Activated CD4-positive, alpha-beta T cell treated with anti-CD3 and anti-CD28 coated beads for 36 hours (primary cell): ENCODE data around the gene PID1. TPM values are rescaled to one million over a fixed set of nuclear protein-coding genes. Genes with fewer than 3 reads are reported as not detected.
"Not testable (repeated sequence)": the region's sequence is repeated elsewhere in the genome, so short reads cannot be mapped to it uniquely, and the experiment has no call there.

Source experiments
- ATAC-seq: fragments of 200-7000 bp; cut with Tn5 transposase; one replicate; pipeline ENCODE4 v1.10.0; 2021; ENCODE audit warnings: mild to moderate bottlenecking, moderate library complexity
- CTCF ChIA-PET: fragments of 350-600 bp; sonication (Branson Sonifier 250); formaldehyde crosslinking; loops from one replicate; lab custom pipeline; 2021; ENCODE audit warnings: antibody characterized with exemption; lab: Charles Lee
- POLR2A ChIA-PET: fragments of 350-600 bp; sonication (Branson Sonifier 250); formaldehyde crosslinking; loops from one replicate; lab custom pipeline; 2021; ENCODE audit warnings: antibody characterized with exemption, inconsistent platforms; lab: Charles Lee
- DNase-seq: peaks from one replicate; pipeline ENCODE4 v3.0.0-alpha.2; 2020
- H3K27ac Mint-ChIP-seq: one replicate; pipeline ENCODE4 v1.8.0; 2021; ENCODE audit warnings: mixed read lengths
- H3K27me3 Mint-ChIP-seq: one replicate; pipeline ENCODE4 v1.8.0; 2021; ENCODE audit warnings: mixed read lengths
- H3K36me3 Mint-ChIP-seq: one replicate; pipeline ENCODE4 v1.8.0; 2021; ENCODE audit warnings: low read depth, mixed read lengths
- H3K4me1 Mint-ChIP-seq: one replicate; pipeline ENCODE4 v1.8.0; 2021; ENCODE audit warnings: mixed read lengths
- H3K4me3 Mint-ChIP-seq: one replicate; pipeline ENCODE4 v1.8.0; 2021; ENCODE audit warnings: mild to moderate bottlenecking, moderate library complexity, mixed read lengths
- H3K9me3 Mint-ChIP-seq: one replicate; pipeline ENCODE4 v1.8.0; 2021; ENCODE audit warnings: low read depth, mixed read lengths
- intact Hi-C, 2 experiments: fragments of 100-400 bp; cut with DNase I in 1 of 2; cut with micrococcal nuclease in 1 of 2; formaldehyde crosslinking; loops; one replicate each; pipeline versions ENCODE4 v1.14.2 to v1.15.1; 2022 to 2024; cut with DNase I, micrococcal nuclease
- total RNA-seq, 2 experiments: library from RNA; stranded (reverse); gene quantifications; one replicate each; pipeline ENCODE4 v1.2.3, GENCODE V29; 2021

Gene PID1
- total RNA-seq, 2 experiments from 2014 or later = not detected

DNA sequence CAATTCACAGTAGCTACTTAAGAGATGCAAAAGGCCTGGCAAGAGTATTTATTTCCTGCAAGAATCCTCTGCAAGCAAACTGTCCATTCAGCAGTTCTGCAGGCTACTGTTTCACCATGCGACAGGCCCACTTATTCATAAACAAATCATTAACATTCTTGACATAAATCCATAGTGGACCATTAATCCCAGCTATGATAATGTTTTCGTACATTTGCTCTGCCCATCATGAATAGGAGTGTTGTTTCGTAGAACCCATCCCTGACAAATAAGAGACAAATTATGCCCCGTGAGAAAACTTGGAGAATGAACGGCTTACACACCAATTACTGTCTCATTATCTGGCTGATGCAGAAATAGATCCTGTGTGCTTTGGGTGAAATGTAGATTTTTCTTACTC lies 65.4 kb downstream of the PID1 start:
- Mint-ChIP-seq H3K4me1 (no peaks in the 10 kb centered on the region), H3K4me3 (no peak overlapping the region), H3K27ac (no peak overlapping the region), H3K27me3 (no peaks in the 10 kb centered on the region), H3K9me3 (peaks cover 3% of the 10 kb centered on the region), H3K36me3 (no peaks in the 10 kb centered on the region)
- DNase-seq = no peak
- ChIA-PET CTCF (no interaction called here), POLR2A (no interaction called here)
- intact Hi-C loops = no loop called here
- no peak for ATAC-seq

- DNase-seq = no peak
- intact Hi-C loops = no loop called here
- CTCF ChIA-PET = no interaction called here
- H3K9me3 Mint-ChIP-seq = no peaks in the 10 kb centered on the region
- no peaks in the 10 kb centered on the region for H3K36me3 Mint-ChIP-seq
- no peak for ATAC-seq
- no peak overlapping the region for H3K4me3 Mint-ChIP-seq
- H3K4me1 Mint-ChIP-seq = no peaks in the 10 kb centered on the region
- H3K27me3 Mint-ChIP-seq = no peaks in the 10 kb centered on the region
- POLR2A ChIA-PET = interaction anchor here (0.6 kb wide), 1 partner anchor 284 kb away, joined by 14 read pairs; no protein-coding TSS in a partner anchor
- H3K27ac Mint-ChIP-seq = no peak overlapping the region
These were observed 68.4 kb downstream of the PID1 start for GRCh38 chr2:229202646-229203045.

DNA sequence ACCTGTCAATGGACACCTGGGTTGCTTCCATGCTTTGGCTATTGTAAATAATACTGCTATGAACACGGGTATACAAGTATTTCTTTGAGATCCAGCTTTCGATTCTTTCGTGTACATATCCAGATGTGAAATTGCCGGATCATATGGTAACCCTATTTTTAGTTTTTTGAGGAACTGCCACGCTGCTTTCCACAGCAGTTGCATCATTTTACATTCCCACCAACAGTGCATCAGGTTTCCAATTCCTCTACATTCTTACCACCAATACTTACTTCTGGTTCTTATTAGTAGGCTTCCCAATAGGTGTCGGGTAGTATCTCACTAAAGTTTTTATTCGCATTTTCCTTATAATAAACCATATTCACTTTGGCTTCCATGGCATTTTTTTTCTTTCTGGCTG lies 69.6 kb downstream of the PID1 start:
- Mint-ChIP-seq H3K9me3 (no peaks in the 10 kb centered on the region), H3K27me3 (no peaks in the 10 kb centered on the region), H3K4me3 (no peak overlapping the region), H3K4me1 (no peaks in the 10 kb centered on the region), H3K27ac (no peak overlapping the region), H3K36me3 (no peaks in the 10 kb centered on the region)
- ChIA-PET POLR2A (no interaction called here), CTCF (no interaction called here)
- DNase-seq (no peak), ATAC-seq (no peak)
- intact Hi-C loops = no loop called here

DNA sequence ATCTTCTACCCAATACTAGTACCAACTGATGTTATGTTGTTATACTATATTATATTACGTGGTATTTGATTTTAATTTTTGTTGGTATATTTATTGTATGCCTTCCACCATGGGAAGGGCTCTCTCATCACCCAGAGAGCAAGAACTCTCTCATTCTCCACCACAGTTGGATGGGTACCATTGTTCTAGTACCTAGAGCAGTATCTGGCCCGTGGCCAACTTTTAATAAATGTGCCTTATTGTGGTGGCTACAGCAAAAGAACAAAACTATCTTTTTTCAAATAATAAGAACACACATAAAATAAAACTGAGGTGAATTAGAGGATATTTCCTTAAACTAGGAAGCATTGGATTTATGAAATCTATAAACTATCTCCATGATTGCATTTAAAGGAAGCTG lies 71.8 kb downstream of the PID1 start:
- CTCF ChIA-PET = no interaction called here
- H3K9me3 Mint-ChIP-seq = no peaks in the 10 kb centered on the region

DNA sequence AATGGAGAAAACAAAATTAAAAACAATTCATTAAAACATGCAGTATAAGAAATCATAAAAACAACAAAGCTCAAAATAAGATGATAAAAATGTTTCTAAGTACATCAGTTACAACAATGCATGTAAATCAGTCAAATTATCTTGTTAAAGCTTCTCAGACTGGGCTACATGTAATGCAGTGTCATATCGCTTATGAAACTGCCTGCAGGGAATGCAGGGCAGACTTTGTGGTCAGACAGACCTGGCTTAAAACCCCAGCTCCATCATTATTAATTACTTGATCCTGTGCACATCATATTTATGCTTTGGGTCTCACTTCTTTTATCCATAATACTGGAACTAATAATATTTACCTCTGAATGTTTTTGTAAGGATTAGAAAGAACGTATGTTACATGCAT lies 74.6 kb downstream of the PID1 start:
- POLR2A ChIA-PET = no interaction called here
- intact Hi-C loops = no loop called here
- Mint-ChIP-seq H3K36me3 (no peaks in the 10 kb centered on the region), H3K4me1 (no peaks in the 10 kb centered on the region), H3K27ac (no peak overlapping the region), H3K9me3 (no peaks in the 10 kb centered on the region), H3K27me3 (no peaks in the 10 kb centered on the region), H3K4me3 (no peak overlapping the region)
- CTCF ChIA-PET = no interaction called here
- DNase-seq (no peak), ATAC-seq (no peak)

More for the DNA sequence above, 71.8 kb downstream of the PID1 start:
- H3K4me3 Mint-ChIP-seq = no peak overlapping the region
- H3K36me3 Mint-ChIP-seq = no peaks in the 10 kb centered on the region
- no peaks in the 10 kb centered on the region for H3K27me3 Mint-ChIP-seq
- POLR2A ChIA-PET = no interaction called here
- ATAC-seq = no peak
- H3K4me1 Mint-ChIP-seq = no peaks in the 10 kb centered on the region
- intact Hi-C loops = no loop called here
- DNase-seq = no peak
- no peak overlapping the region for H3K27ac Mint-ChIP-seq

DNA sequence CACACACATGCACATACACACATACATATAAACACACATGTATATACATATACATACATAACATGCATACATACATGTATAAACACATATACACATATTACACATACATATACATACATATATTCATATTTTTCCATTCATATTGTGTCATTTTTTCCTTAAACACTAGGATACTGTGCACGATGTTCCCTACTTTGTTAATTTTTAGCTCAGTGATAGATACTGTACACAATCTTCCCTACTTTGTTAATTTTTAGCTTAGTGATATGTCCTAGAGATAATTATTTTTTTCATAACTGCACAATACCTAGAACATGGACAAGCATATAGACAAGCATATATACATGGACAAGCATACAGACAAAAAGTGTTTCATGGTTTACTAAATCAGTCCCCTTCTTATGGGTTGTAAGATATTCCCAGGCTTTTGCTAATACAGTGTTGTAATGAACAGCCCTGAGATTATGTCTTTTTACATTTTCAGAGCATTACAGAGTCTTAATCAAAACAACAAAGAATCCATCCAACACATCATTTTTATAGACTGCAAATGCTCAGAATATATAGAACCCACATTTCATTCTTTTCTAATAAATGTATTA lies 75.6 kb downstream of the PID1 start:
- Mint-ChIP-seq H3K4me3 (no peak overlapping the region), H3K27ac (no peak overlapping the region), H3K36me3 (no peaks in the 10 kb centered on the region), H3K9me3 (no peaks in the 10 kb centered on the region), H3K4me1 (no peaks in the 10 kb centered on the region), H3K27me3 (no peaks in the 10 kb centered on the region)
- intact Hi-C loops = no loop called here
- ChIA-PET POLR2A (no interaction called here), CTCF (no interaction called here)
- DNase-seq (no peak), ATAC-seq (no peak)

DNA sequence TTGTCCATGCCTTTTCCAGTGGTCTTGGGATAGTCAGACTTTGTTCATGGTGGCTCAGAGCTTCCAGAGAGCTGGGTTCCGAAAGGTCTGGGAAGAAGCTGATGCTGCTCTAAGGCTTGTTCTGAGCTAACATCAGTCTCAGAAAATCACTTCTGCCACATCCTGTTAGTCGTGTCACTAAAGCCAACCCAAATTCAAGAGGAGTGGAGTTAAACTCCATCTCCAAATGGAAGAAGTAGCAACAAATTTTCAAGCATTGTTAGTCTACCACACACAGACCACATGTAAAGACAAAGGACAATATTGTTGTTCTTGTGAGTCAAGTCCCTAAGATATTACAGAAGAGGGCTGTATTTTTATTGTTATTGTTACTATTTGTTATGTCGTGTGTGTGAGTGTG lies 77.8 kb downstream of the PID1 start:
- no peaks in the 10 kb centered on the region for H3K4me1 Mint-ChIP-seq
- no peaks in the 10 kb centered on the region for H3K9me3 Mint-ChIP-seq
- ATAC-seq (no peak), DNase-seq (no peak)
- no peak overlapping the region for H3K4me3 Mint-ChIP-seq
- H3K27me3 Mint-ChIP-seq = no peaks in the 10 kb centered on the region
- intact Hi-C loops = no loop called here
- ChIA-PET POLR2A (no interaction called here), CTCF (no interaction called here)
- no peaks in the 10 kb centered on the region for H3K36me3 Mint-ChIP-seq
- no peak overlapping the region for H3K27ac Mint-ChIP-seq

- Mint-ChIP-seq H3K9me3 (peaks cover 13% of the 10 kb centered on the region), H3K4me1 (no peaks in the 10 kb centered on the region), H3K27ac (no peak overlapping the region), H3K36me3 (peaks cover 4% of the 10 kb centered on the region), H3K4me3 (no peak overlapping the region), H3K27me3 (no peaks in the 10 kb centered on the region)
- POLR2A ChIA-PET = no interaction called here
- DNase-seq (no peak), ATAC-seq (no peak)
- intact Hi-C loops = no loop called here
- CTCF ChIA-PET = no interaction called here
These were observed 79.7 kb downstream of the PID1 start for GRCh38 chr2:229191413-229191812.

DNA sequence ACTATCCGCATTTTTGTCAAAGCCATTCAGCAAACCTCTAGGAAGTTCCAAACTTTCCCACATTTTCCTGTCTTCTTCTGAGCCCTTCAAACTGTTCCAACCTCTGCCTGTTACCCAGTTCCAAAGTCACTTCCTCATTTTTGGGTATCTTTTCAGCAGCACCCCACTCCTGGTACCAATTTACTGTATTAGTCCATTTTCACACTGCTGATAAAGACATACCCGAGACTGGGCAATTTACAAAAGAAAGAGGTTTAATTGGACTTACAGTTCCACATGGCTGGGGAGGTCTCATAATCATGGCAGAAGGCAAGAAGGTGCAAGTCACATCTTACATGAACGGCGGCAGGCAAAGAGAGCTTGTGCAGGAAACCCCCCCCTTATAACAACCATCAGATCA lies 84.0 kb downstream of the PID1 start:
- peaks cover 15% of the 10 kb centered on the region for H3K9me3 Mint-ChIP-seq
- intact Hi-C loops, H3K27ac Mint-ChIP-seq, H3K36me3 Mint-ChIP-seq, POLR2A ChIA-PET, H3K4me1 Mint-ChIP-seq, ATAC-seq, H3K27me3 Mint-ChIP-seq, DNase-seq, H3K4me3 Mint-ChIP-seq, CTCF ChIA-PET: not testable (repeated sequence)

- intact Hi-C loops = no loop called here
- no peak for ATAC-seq
- Mint-ChIP-seq H3K36me3 (no peaks in the 10 kb centered on the region), H3K4me1 (no peaks in the 10 kb centered on the region), H3K27me3 (peaks cover 2% of the 10 kb centered on the region), H3K27ac (no peak overlapping the region), H3K4me3 (no peak overlapping the region), H3K9me3 (peaks cover 6% of the 10 kb centered on the region)
- DNase-seq = no peak
- ChIA-PET CTCF (interaction anchor here (0.6 kb wide), 1 partner anchor 121 kb away, joined by 3 read pairs; no protein-coding TSS in a partner anchor), POLR2A (interaction anchor here (0.6 kb wide), 1 partner anchor 1108 kb away, joined by 5 read pairs; no protein-coding TSS in a partner anchor)
These were observed 89.4 kb downstream of the PID1 start for GRCh38 chr2:229181641-229182040.

DNA sequence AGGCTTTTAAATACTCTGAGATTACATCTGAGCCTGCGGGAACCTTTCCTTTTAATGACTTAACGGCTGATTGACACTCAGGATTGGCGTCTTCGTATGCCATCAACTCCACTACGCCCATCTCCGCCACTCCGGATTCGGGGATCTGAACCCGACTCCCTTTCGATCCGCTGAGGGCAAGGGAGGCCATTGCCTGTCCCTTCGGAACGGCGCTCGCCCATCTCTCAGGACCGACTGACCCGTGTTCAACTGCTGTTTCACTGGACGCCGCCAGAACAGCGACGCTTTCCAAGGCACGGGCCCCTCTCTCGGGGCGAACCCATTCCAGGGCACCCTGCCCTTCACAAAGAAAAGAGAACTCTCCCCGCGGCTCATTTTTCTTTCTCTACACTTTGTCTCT lies 90.4 kb downstream of the PID1 start:
- H3K27ac Mint-ChIP-seq = no peak overlapping the region
- ATAC-seq = no peak
- intact Hi-C loops = no loop called here
- ChIA-PET CTCF (no interaction called here), POLR2A (no interaction called here)
- no peaks in the 10 kb centered on the region for H3K36me3 Mint-ChIP-seq
- no peak overlapping the region for H3K4me3 Mint-ChIP-seq
- H3K27me3 Mint-ChIP-seq = peaks cover 2% of the 10 kb centered on the region
- H3K4me1 Mint-ChIP-seq = no peaks in the 10 kb centered on the region
- DNase-seq = no peak
- peaks cover 6% of the 10 kb centered on the region for H3K9me3 Mint-ChIP-seq

GRCh38 chr2:229179628-229180027 lies 91.5 kb downstream of the PID1 start:
- POLR2A ChIA-PET = no interaction called here
- ATAC-seq = no peak
- intact Hi-C loops = no loop called here
- no peaks in the 10 kb centered on the region for H3K36me3 Mint-ChIP-seq
- peaks cover 4% of the 10 kb centered on the region for H3K9me3 Mint-ChIP-seq
- CTCF ChIA-PET = no interaction called here
- no peak overlapping the region for H3K4me3 Mint-ChIP-seq
- peaks cover 2% of the 10 kb centered on the region for H3K27me3 Mint-ChIP-seq
- DNase-seq = no peak
- no peak overlapping the region for H3K27ac Mint-ChIP-seq
- no peaks in the 10 kb centered on the region for H3K4me1 Mint-ChIP-seq
